ENCODE data around the gene LRRIQ3. TPM values are rescaled to one million over a fixed set of nuclear protein-coding genes. Genes with fewer than 3 reads are reported as not detected.

Gene LRRIQ3
- polyA plus RNA-seq, 4 donors, result 3.1 to 5.4 (median 3.9) TPM

GRCh38 chr1:74113333-74113732, 84.6 kb downstream of the LRRIQ3 start:
- DNase-seq (ENCODE audit: low read depth in 4 of 4, low spot score in 2 of 4), result no peak

- no peak for DNase-seq (ENCODE audit: low read depth in 4 of 4, low spot score in 2 of 4)
These were observed 90.6 kb downstream of the LRRIQ3 start for GRCh38 chr1:74107394-74107793.

DNA sequence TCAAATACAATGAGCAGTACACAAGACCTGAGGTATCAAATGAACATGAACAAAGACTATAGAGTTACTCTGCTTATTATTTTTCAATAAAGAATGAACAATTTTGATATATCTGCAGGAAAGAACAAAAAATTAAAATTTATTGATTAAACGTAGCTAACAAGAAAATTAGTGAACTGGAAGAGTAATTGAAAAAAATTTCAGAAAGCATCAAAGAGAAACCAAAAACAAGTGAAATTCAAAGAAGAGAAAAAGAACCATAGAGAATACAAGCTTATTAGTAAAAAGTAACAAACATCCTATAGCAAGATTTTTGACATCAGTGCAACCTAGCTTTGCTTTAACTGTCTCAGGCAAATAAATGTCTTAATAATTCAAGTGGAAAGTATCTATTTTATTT, 106.6 kb downstream of the LRRIQ3 start:
- DNase-seq (ENCODE audit: low read depth in 4 of 4, low spot score in 2 of 4), result no peak

DNA sequence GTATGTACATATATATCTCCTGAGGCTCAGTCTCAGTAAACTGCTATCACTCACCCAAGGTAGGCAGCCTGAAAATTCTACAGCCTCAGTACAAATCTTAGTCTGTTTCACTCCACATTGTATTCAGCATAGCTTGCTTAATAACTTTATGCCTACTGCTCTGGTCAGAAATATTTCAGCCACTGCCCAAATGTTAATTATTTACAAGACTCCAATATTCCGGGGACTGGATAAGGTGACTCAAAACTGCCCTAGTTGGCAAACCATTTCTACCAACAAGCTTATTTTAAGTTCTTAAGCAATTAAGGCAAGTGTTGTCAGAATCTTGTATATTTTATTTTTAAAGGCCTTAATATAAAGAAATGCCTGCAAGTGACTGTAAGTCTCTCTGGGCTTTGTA, 114.8 kb downstream of the LRRIQ3 start:
- no peak for DNase-seq (ENCODE audit: low read depth in 4 of 4, low spot score in 2 of 4)

DNA sequence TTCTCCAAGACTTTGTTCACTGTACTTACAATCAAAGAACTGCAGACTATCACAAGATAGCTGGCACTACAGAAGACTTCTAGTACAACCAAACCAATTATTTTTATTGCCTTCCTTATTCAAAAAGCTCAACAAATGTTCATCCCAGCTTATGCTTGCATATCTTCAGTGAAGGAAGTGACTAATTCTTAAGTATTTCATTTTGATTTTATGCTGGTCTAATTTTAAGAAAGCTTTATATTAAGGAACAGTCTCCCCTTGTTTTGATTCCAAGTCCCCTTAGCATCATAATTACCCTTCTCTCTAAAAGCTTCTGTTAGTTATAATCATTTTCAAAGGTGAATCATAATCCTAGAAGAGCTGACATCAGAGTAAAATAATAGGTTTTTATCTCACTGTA, 132.9 kb downstream of the LRRIQ3 start:
- no peak for DNase-seq (ENCODE audit: low read depth in 4 of 4, low spot score in 2 of 4)

GRCh38 chr1:74057719-74058118, 140.3 kb downstream of the LRRIQ3 start:
- DNase-seq (ENCODE audit: low read depth in 4 of 4, low spot score in 2 of 4), result no peak

DNA sequence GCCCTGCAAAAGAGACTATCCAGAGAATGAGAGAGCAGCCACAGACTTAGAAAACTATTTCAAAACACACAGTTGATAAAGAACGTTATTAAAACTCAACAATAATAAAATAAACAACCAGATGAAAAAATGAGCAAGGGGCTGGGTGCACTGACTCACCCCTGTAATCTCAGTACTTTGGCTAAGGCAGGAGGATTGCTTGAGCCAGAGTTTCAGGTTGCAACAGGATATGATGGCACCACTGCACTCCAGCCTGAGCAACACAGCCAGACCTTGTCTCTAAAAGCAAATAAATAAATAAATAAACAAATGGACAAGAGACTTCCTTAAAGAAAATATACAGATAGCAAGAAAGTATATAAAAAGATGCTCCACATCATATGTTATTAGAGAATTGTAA, 144.6 kb downstream of the LRRIQ3 start:
- no peak for DNase-seq (ENCODE audit: low read depth in 4 of 4, low spot score in 2 of 4)

DNA sequence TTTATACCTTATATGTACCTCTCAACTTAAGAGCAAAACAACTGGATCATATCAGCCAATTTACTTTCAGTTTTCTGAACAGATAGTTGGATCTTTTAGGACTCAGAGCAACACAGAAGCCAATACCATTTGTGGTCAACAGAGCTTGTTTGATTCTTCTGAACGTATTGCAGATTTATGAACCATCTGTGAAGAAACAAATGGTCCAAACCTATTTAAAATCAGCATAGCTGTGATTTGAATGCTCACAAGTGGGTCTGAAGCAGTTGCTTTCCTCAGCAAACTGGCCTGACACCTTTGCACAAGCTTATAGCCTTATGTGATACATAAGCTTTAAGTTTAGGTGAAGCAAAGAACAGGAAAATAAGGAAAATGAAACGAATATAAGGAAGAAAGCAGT, 147.6 kb downstream of the LRRIQ3 start:
- no peak for DNase-seq (ENCODE audit: low read depth in 4 of 4, low spot score in 2 of 4)

GRCh38 chr1:74038042-74038441, 159.9 kb downstream of the LRRIQ3 start:
- DNase-seq (ENCODE audit: low read depth in 4 of 4, low spot score in 2 of 4), result no peak

DNA sequence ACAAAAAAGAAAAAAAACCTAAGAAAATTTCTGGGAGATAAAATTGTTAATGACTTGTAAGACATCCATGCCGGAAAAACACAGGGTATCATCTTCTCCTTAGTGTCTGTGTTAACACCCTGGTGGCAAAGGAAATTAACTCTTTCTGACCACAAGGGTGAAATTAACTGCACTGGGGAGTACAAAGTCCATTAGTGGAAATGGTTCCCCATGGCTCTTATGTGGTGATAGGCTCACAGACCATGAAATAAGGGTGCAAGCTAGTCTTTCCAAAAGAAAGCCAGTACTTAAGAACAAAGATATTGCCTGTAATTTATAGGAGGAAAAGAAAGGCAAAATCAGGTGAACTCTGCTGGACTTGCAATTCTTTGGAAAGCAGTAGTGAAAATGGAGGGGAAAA, 185.4 kb downstream of the LRRIQ3 start:
- no peak for DNase-seq (ENCODE audit: low read depth in 4 of 4, low spot score in 2 of 4)

DNA sequence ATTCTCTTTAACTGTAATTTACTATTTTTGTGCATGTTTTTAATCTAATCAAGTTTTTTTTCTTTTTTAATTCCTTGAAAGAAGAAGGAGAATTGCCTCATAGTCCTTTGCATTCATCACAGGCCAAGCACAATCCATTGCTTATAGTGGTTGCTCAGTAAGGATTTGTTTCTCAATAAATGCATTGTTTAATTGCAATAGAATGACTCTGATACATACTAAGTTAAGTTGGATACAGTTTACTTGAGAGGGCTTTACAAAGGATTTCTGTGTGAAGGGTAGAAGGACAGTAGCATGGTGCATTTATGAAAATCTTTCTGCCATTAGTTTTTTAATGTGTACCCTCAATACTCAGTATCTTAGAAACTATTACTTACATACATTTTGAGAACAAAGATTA, 186.2 kb downstream of the LRRIQ3 start:
- DNase-seq (ENCODE audit: low read depth in 4 of 4, low spot score in 2 of 4), result no peak

- DNase-seq (ENCODE audit: low read depth in 4 of 4, low spot score in 2 of 4), result no peak
These were observed 187.8 kb downstream of the LRRIQ3 start for GRCh38 chr1:74010206-74010605.

GRCh38 chr1:74005533-74005932, 192.4 kb downstream of the LRRIQ3 start:
- no peak for DNase-seq (ENCODE audit: low read depth in 4 of 4, low spot score in 2 of 4)

DNA sequence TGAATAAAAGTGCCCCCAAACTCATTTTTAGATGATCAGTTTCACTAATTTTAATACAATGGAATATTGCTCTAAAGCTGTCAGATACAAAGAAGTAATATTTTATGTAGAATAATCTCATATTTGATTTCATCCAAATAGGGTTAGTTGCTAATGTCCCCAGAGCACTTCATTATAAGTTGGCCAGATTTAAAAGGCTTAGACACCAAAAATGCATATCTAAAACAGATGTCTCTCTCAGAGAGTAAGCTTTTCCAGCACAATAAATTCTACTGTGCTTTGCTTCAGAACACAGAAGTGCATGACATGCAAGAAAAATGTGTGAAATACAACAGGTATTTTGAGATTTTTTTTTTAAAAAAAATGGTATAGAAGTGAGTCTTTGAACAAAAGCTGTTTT, 194.2 kb downstream of the LRRIQ3 start:
- no peak for DNase-seq (ENCODE audit: low read depth in 4 of 4, low spot score in 2 of 4)

GRCh38 chr1:73998348-73998959, 199.5 kb downstream of the LRRIQ3 start:
- DNase-seq (ENCODE audit: low read depth in 4 of 4, low spot score in 2 of 4), result peak in 2 of 4 donors; percentile 14 to 29

DNA sequence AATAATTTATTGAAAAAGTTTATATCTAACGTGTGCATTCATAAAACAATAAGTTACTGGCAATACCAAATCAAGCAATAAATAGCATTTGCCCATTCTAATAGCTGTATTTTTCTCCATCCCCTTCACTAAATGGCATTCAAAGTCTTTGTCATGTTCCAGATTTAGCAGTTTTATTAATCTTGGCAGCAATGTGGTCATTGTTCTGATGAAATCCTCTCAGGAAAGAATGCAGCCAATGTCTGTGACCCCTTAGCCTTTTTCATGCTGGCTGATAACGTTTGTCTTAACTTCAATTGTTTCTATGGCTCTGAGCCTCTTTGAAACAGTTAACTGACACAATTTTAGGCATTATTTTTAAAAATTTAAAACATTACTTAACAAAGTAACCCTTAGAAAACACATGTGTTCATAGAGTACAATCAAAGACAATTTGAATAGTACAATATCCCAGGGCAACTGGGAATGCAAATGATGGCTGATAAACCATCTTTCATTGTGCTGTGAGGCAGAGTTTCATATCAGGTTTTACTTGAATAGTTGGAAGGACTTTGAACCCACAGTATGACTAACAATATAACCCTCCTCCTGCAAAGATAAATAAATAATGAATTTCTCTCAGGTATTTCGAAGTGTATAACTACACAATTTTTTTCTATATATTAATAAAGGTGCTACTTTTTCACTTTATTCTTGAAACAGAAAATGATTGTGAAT, 217.5 kb downstream of the LRRIQ3 start:
- no peak for DNase-seq (ENCODE audit: low read depth in 4 of 4, low spot score in 2 of 4)

GRCh38 chr1:73979684-73980083, 218.3 kb downstream of the LRRIQ3 start:
- DNase-seq (ENCODE audit: low read depth in 4 of 4, low spot score in 2 of 4), result no peak

DNA sequence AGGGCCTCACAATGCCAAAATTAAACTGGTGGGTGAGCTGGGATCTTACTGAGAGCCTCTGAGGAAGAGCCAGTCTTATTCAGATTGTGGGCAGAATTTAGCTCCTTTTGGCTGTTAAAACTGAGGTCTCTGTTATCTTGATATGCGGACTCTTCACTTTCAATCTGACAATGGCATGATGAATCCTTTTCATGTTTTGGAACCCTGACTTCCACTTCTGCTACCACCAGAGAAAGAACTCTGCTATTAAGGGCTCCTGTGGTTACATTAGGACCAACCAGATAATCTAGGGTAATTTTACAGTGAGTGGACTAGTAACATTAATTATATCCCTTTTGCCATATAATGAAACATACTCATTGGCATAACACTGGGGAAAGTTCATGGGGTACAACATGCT, 219.0 kb downstream of the LRRIQ3 start:
- no peak for DNase-seq (ENCODE audit: low read depth in 4 of 4, low spot score in 2 of 4)
